WTC11 (cell line): ENCODE measurements around the gene TNS4. TPM values are rescaled to one million over a fixed set of nuclear protein-coding genes. Genes with fewer than 3 reads are reported as not detected.

ENCODE experiments used
- ATAC-seq: fragments of 200-7000 bp; cut with Tn5 transposase; 2 replicates; pipeline ENCODE4 v1.10.0; 2021; ENCODE audit warnings: mild to moderate bottlenecking, moderate library complexity
- CTCF ChIA-PET: fragments of 300-600 bp; sonication (Branson Sonifier 250); formaldehyde crosslinking; loops from one replicate; lab custom pipeline; 2021; ENCODE audit warnings: antibody characterized with exemption; lab: Charles Lee
- POLR2A ChIA-PET: fragments of 350-600 bp; sonication (Branson Sonifier 250); formaldehyde crosslinking; loops from one replicate; lab custom pipeline; 2021; ENCODE audit warnings: antibody characterized with exemption; lab: Charles Lee
- DNase-seq: peaks from one replicate; pipeline ENCODE4 v3.0.0; 2021; ENCODE audit warnings: low spot score
- H3K27ac Mint-ChIP-seq: 2 replicates; pipeline ENCODE4 v1.8.0; 2021; ENCODE audit warnings: mixed read lengths
- H3K27me3 Mint-ChIP-seq: 2 replicates; pipeline ENCODE4 v1.8.0; 2021; ENCODE audit warnings: low read depth, mild to moderate bottlenecking, moderate library complexity, mixed read lengths
- H3K36me3 Mint-ChIP-seq: 2 replicates; pipeline ENCODE4 v1.8.0; 2021; ENCODE audit warnings: mixed read lengths
- H3K4me1 Mint-ChIP-seq: 2 replicates; pipeline ENCODE4 v1.8.0; 2022; ENCODE audit warnings: mixed read lengths
- H3K4me3 Mint-ChIP-seq: 2 replicates; pipeline ENCODE4 v1.8.0; 2021; ENCODE audit warnings: mild to moderate bottlenecking, moderate library complexity, mixed read lengths
- H3K9me3 Mint-ChIP-seq: 2 replicates; pipeline ENCODE4 v1.8.0; 2021; ENCODE audit warnings: mixed read lengths
- CBFB ChIP-seq: sonication (generic); formaldehyde crosslinking; IDR thresholded peaks from 2 replicates; pipeline ENCODE4 v1.8.1; 2022; ENCODE audit warnings: mild to moderate bottlenecking, low read depth, missing genetic modification reagents
- CREM ChIP-seq: sonication (generic); formaldehyde crosslinking; IDR thresholded peaks from 2 replicates; pipeline ENCODE4 v1.8.1; 2022; ENCODE audit warnings: mild to moderate bottlenecking, missing genetic modification reagents, moderate library complexity
- CTCF ChIP-seq: fragments of 200-600 bp; IDR thresholded peaks from 2 replicates; pipeline ENCODE4 v1.8.0; 2022; ENCODE audit warnings: antibody characterized with exemption
- E2F4 ChIP-seq: sonication (generic); formaldehyde crosslinking; IDR thresholded peaks from 2 replicates; pipeline ENCODE4 v1.8.1; 2022; ENCODE audit warnings: low read depth, mild to moderate bottlenecking, moderate library complexity, missing genetic modification reagents, borderline replicate concordance
- ELF4 ChIP-seq: sonication (generic); formaldehyde crosslinking; IDR thresholded peaks from 2 replicates; pipeline ENCODE4 v1.8.1; 2022; ENCODE audit warnings: low read depth, mild to moderate bottlenecking, moderate library complexity, missing genetic modification reagents
- HMGXB4 ChIP-seq: sonication (generic); formaldehyde crosslinking; IDR thresholded peaks from 2 replicates; pipeline ENCODE4 v1.8.1; 2023; ENCODE audit warnings: mild to moderate bottlenecking, moderate library complexity, missing genetic modification reagents
- KAT7 ChIP-seq: sonication (generic); formaldehyde crosslinking; IDR thresholded peaks from 2 replicates; pipeline ENCODE4 v1.8.1; 2023; ENCODE audit warnings: missing genetic modification reagents, mild to moderate bottlenecking, borderline replicate concordance
- MLX ChIP-seq: sonication (generic); formaldehyde crosslinking; IDR thresholded peaks from 2 replicates; pipeline ENCODE4 v1.8.1; 2023; ENCODE audit warnings: mild to moderate bottlenecking, missing genetic modification reagents, moderate library complexity
- MYBL2 ChIP-seq: sonication (generic); formaldehyde crosslinking; IDR thresholded peaks from 2 replicates; pipeline ENCODE4 v1.8.1; 2023; ENCODE audit warnings: mild to moderate bottlenecking, moderate library complexity, missing genetic modification reagents
- NR3C1 ChIP-seq: sonication (generic); formaldehyde crosslinking; conservative IDR thresholded peaks from 2 replicates; pipeline ENCODE4 v1.8.1; 2023; ENCODE audit warnings: low read depth, mild to moderate bottlenecking, missing genetic modification reagents
- OVOL2 ChIP-seq: fragments of 250-450 bp; sonication (Bioruptor Pico); IDR thresholded peaks from 2 replicates; pipeline ENCODE4 v1.9.0; 2021; ENCODE audit warnings: mild to moderate bottlenecking, borderline replicate concordance
- TCF7 ChIP-seq: sonication (generic); formaldehyde crosslinking; IDR thresholded peaks from 2 replicates; pipeline ENCODE4 v1.8.0; 2022; ENCODE audit warnings: mild to moderate bottlenecking, low read depth, missing genetic modification reagents, moderate library complexity
- TEAD1 ChIP-seq: sonication (generic); formaldehyde crosslinking; IDR thresholded peaks from 2 replicates; pipeline ENCODE4 v1.8.0; 2022; ENCODE audit warnings: mild to moderate bottlenecking, missing genetic modification reagents
- ZNF121 ChIP-seq: sonication (generic); formaldehyde crosslinking; IDR thresholded peaks from 2 replicates; pipeline ENCODE4 v1.8.0; 2023; ENCODE audit warnings: missing genetic modification reagents
- ZNF416 ChIP-seq: fragments of 250-450 bp; sonication (Bioruptor Pico); IDR thresholded peaks from 2 replicates; pipeline ENCODE4 v1.9.0; 2021; ENCODE audit warnings: mild to moderate bottlenecking, inconsistent platforms
- ZNF423 ChIP-seq: fragments of 250-450 bp; sonication (Bioruptor Pico); IDR thresholded peaks from 2 replicates; pipeline ENCODE4 v2.1.2; 2022; ENCODE audit warnings: mild to moderate bottlenecking, moderate library complexity
- ZNF671 ChIP-seq: fragments of 250-450 bp; sonication (Bioruptor Pico); IDR thresholded peaks from 2 replicates; pipeline ENCODE4 v1.8.0; 2021; ENCODE audit warnings: mild to moderate bottlenecking
- ZSCAN18 ChIP-seq: fragments of 250-450 bp; sonication (Bioruptor Pico); IDR thresholded peaks from 2 replicates; pipeline ENCODE4 v2.1.2; 2022; ENCODE audit warnings: mild to moderate bottlenecking, moderate library complexity
- total RNA-seq: library from RNA; stranded (reverse); gene quantifications from 3 replicates; pipeline ENCODE4 v1.2.3, GENCODE V29; 2021
- TF ChIP-seq, protein P1 (sequence below): sonication (generic); formaldehyde crosslinking; IDR thresholded peaks from 2 replicates; pipeline ENCODE4 v1.8.1; 2022; ENCODE audit warnings: missing genetic modification reagents, borderline replicate concordance

Gene TNS4
- total RNA-seq, 1 experiment from 2014 or later = 0.87 TPM

DNA sequence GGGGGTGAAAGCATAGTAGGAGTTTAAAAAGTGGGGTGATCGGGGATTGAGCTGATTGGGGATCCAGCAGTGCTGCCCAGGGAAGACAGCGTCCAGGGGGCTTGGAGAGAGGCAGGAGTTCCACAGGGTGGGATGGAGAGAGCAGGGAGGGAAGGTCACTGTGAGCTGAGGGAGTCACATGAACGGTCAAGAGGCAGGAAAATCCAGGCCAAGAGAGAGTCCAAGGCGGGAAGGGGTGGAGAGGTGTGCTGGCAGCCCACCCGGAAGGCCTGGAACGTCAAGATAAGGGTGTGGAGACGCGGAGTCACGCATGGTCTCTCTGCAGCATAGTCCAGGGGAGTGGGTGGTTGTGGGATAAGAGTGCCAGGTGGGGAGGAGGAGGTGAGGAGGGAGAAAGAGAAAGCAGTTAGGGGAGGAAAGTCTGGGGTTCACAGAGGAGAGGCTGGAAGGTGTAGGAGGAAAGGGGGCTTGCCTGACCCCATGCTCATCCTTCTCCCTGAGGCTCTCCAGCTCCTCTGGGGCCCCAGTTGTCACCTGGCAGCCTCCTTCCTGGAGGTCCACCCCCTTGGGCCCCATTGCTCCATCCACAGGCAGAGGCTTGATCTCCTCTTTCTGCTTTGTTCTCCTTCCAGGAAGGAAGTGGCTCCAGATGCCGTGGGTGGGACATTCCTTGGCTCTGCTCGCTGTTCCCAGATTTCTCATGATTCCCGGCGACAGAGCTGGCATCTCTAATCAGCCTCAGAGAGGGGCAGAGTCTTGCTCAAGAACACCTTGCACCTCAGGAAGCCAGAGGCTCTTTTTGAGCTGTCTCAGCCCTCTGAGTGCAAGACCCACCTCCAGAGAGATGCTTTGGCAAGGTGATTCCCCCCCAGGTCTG is 35.1 kb upstream of the TNS4 start:
- Mint-ChIP-seq H3K4me1 (peaks cover 14% of the 10 kb centered on the region), H3K4me3 (no peak overlapping the region), H3K27ac (no peak overlapping the region), H3K27me3 (no peaks in the 10 kb centered on the region; the same call in 1 of the 2 replicates), H3K36me3 (no peaks in the 10 kb centered on the region), H3K9me3 (no peaks in the 10 kb centered on the region)
- POLR2A ChIA-PET = interaction anchor here (0.7 kb wide), 1 partner anchor 61 kb away, joined by 12 read pairs; no protein-coding TSS in a partner anchor
- no peak for DNase-seq
- TF ChIP-seq ELF4 (CRISPR knock-in tag) (no peak), KAT7 (CRISPR knock-in tag) (no peak), CREM (no peak), OVOL2 (CRISPR knock-in tag) (no peak), ZNF423 (no peak), TEAD1 (CRISPR knock-in tag) (no peak), TCF7 (no peak), NR3C1 (no peak), ZNF416 (CRISPR knock-in tag) (no peak), MYBL2 (CRISPR knock-in tag) (no peak), MLX (CRISPR knock-in tag) (no peak), ZNF121 (CRISPR knock-in tag) (no peak), HMGXB4 (no peak), CBFB (CRISPR knock-in tag) (no peak), ZNF671 (CRISPR knock-in tag) (no peak), E2F4 (CRISPR knock-in tag) (no peak), CTCF (no peak), ZSCAN18 (CRISPR knock-in tag) (no peak)
- TF ChIP-seq, protein P1, sequence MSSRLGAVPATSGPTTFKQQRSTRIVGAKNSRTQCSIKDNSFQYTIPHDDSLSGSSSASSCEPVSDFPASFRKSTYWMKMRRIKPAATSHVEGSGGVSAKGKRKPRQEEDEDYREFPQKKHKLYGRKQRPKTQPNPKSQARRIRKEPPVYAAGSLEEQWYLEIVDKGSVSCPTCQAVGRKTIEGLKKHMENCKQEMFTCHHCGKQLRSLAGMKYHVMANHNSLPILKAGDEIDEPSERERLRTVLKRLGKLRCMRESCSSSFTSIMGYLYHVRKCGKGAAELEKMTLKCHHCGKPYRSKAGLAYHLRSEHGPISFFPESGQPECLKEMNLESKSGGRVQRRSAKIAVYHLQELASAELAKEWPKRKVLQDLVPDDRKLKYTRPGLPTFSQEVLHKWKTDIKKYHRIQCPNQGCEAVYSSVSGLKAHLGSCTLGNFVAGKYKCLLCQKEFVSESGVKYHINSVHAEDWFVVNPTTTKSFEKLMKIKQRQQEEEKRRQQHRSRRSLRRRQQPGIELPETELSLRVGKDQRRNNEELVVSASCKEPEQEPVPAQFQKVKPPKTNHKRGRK (CRISPR knock-in tag) = no peak
- CTCF ChIA-PET = interaction anchor here (0.9 to 9.6 kb wide), 10 partner anchors 11 to 181 kb away, joined by 3 to 127 read pairs (median 28); partner anchors contain the start of genes CCR7, GJD3 and IGFBP4
- no peak for ATAC-seq
